NT2/D1 (cell line): ENCODE results near the gene RBFOX1.

Source experiments
- DNase-seq: peaks from one replicate; pipeline ENCODE4 v3.0.0-alpha.2; 2011; ENCODE audit warnings: low read depth, low spot score
- H3K27me3 ChIP-seq: 2 replicates; pipeline ENCODE4 v1.6.0; 2011; ENCODE audit warnings: mild to moderate bottlenecking; ENCODE audit not compliant: insufficient read length, insufficient read depth
- H3K36me3 ChIP-seq: 2 replicates; pipeline ENCODE4 v1.6.1; 2011; ENCODE audit warnings: mild to moderate bottlenecking, low read length, mixed read lengths; ENCODE audit not compliant: insufficient read depth, insufficient read length
- H3K4me1 ChIP-seq: 2 replicates; pipeline ENCODE4 v1.5.1; 2011; ENCODE audit not compliant: insufficient read depth, insufficient read length
- H3K4me3 ChIP-seq: 2 replicates; pipeline ENCODE4 v1.5.1; 2011; ENCODE audit warnings: low read depth; ENCODE audit not compliant: insufficient read length
- H3K9ac ChIP-seq: 2 replicates; pipeline ENCODE4 v1.6.0; 2011; ENCODE audit warnings: low read depth; ENCODE audit not compliant: insufficient read length
- H3K9me3 ChIP-seq: 2 replicates; pipeline ENCODE4 v1.5.1; 2011; ENCODE audit warnings: mild to moderate bottlenecking, low read length; ENCODE audit not compliant: insufficient read depth
- SUZ12 ChIP-seq: IDR thresholded peaks from 2 replicates; pipeline ENCODE4 v1.6.1; 2011; ENCODE audit not compliant: insufficient read length, insufficient read depth; ENCODE audit errors: extremely low read depth
- YY1 ChIP-seq: IDR thresholded peaks from 2 replicates; pipeline ENCODE4 v1.6.1; 2011; ENCODE audit not compliant: insufficient read length, insufficient read depth
- ZNF274 ChIP-seq: IDR thresholded peaks from 2 replicates; pipeline ENCODE4 v1.6.1; 2011; ENCODE audit warnings: mild to moderate bottlenecking, low read depth, low read length

Gene RBFOX1

DNA sequence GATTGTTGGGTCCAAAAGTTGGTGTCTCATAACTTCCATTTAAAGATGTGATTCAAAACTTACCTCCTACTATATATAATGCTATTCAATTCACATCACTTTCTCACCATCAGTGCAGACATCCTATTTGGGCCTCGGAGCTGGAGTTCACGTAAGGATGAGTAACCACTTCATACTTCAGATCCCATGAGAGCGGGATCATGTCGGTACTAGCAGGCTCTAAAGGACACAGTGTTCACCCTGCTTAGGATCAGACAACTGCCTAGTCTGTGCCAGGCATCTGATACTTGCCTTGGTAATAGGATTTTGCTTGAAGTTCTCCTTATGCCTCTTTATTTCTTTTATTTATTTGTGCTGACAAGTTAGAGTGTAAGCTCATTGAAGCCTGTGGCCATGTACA is 39.5 kb downstream of the RBFOX1 start:
- TF ChIP-seq YY1 = no peak
- TF ChIP-seq SUZ12 = no peak
- no peak for TF ChIP-seq ZNF274
- no peaks in the 10 kb centered on the region for H3K9me3 ChIP-seq
- no peaks in the 10 kb centered on the region for H3K27me3 ChIP-seq
- DNase-seq = no peak
- H3K36me3 ChIP-seq = no peaks in the 10 kb centered on the region
- H3K9ac ChIP-seq = no peak overlapping the region
- H3K4me1 ChIP-seq = peaks cover 3% of the 10 kb centered on the region
- no peak overlapping the region for H3K4me3 ChIP-seq

DNA sequence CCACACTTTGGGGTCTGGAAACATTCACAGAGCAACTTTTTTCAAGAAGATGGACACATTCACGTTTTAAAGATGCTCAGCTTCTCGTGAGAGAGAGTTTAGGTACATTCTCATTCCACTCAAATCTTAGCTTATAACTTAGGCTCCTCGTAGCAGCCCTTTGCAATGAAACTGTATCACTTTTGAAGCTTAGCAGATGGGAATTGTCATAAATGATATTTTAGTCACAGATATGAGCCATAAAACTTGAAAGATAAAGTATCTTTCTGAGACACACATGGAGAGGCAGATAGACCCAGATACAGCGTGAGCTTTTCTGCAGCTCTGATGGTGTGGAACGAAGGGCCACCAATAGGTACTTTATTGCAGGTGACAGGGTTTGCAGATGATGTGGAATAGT is 41.1 kb downstream of the RBFOX1 start:
- TF ChIP-seq YY1 = no peak
- no peak for TF ChIP-seq ZNF274
- no peak for TF ChIP-seq SUZ12
- Histone ChIP-seq H3K27me3 (no peaks in the 10 kb centered on the region), H3K36me3 (no peaks in the 10 kb centered on the region), H3K9me3 (no peaks in the 10 kb centered on the region), H3K4me1 (peaks cover 3% of the 10 kb centered on the region), H3K4me3 (no peak overlapping the region), H3K9ac (no peak overlapping the region)
- DNase-seq = no peak

DNA sequence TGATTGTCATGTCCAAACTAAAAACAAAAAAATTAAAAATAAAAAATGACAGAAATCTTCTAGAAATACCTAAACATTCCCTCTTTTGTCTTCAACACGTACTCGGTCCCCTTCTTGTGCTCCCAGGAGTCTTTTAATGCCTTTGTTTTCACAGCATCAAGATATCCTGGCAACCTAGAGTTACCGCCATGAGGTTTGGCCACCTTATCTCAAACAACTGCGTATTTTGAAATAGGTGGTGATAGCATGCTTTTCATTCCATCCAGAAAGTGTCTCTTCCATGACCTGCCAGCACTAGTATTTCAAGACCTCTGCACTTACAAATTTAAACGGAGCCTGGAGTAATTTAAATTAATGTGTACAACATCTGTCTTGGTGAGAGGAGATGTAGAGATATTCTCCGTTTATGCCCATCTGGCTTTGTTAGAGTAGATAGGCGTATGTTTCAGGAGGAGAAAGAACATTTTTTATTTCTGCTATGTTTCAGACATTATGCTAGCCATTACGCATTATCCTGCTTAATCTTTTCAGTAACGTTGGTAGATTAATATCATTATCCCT is 42.0 kb downstream of the RBFOX1 start:
- Histone ChIP-seq H3K4me1 (no peaks in the 10 kb centered on the region), H3K4me3 (no peak overlapping the region), H3K9me3 (no peaks in the 10 kb centered on the region), H3K9ac (no peak overlapping the region), H3K27me3 (no peaks in the 10 kb centered on the region), H3K36me3 (no peaks in the 10 kb centered on the region)
- TF ChIP-seq ZNF274 (no peak), YY1 (no peak), SUZ12 (no peak)
- DNase-seq = no peak

DNA sequence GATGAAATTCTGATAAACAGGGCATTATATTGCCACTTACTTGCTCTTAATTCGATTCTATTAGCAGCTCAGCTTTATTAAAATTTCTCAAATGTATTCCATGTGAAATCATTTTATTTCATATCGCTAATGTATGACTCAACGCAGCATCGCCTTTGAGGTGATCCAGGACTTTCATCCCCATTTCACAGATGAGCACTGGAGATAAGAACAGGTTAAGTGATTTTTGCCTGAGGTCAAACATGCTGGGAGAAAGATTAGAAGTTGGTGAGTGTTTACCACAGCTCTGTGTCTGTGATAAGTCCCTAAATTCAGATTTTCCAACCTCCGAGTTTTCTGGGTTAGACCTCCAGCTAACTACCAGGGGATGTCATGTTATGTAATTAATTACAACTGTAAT is 43.6 kb downstream of the RBFOX1 start:
- no peaks in the 10 kb centered on the region for H3K9me3 ChIP-seq
- H3K9ac ChIP-seq = no peak overlapping the region
- no peaks in the 10 kb centered on the region for H3K27me3 ChIP-seq
- no peaks in the 10 kb centered on the region for H3K4me1 ChIP-seq
- H3K4me3 ChIP-seq = no peak overlapping the region
- H3K36me3 ChIP-seq = no peaks in the 10 kb centered on the region
- DNase-seq = no peak
- TF ChIP-seq SUZ12 (no peak), ZNF274 (no peak), YY1 (no peak)

DNA sequence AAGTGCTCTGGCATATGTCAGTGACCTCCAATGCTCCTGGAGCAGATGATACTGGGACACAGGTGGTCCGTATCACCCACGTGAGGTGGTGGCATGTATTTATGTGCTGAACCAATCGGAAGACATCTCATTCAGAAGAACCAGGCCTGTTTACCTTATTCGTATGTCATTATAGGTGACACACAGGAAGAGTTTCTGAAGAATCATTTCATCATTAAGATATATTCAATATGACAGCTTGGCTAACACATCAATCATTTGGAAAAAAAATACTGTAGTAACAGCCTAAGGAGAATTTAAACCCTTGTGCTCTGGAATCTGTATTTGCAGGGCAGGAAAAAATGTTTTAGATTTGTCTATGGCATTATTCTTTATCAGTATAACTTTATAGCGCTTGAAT is 44.6 kb downstream of the RBFOX1 start:
- no peak for DNase-seq
- Histone ChIP-seq H3K36me3 (no peaks in the 10 kb centered on the region), H3K27me3 (no peaks in the 10 kb centered on the region), H3K9ac (no peak overlapping the region), H3K9me3 (no peaks in the 10 kb centered on the region), H3K4me1 (no peaks in the 10 kb centered on the region), H3K4me3 (no peak overlapping the region)
- no peak for TF ChIP-seq YY1
- no peak for TF ChIP-seq SUZ12
- no peak for TF ChIP-seq ZNF274

DNA sequence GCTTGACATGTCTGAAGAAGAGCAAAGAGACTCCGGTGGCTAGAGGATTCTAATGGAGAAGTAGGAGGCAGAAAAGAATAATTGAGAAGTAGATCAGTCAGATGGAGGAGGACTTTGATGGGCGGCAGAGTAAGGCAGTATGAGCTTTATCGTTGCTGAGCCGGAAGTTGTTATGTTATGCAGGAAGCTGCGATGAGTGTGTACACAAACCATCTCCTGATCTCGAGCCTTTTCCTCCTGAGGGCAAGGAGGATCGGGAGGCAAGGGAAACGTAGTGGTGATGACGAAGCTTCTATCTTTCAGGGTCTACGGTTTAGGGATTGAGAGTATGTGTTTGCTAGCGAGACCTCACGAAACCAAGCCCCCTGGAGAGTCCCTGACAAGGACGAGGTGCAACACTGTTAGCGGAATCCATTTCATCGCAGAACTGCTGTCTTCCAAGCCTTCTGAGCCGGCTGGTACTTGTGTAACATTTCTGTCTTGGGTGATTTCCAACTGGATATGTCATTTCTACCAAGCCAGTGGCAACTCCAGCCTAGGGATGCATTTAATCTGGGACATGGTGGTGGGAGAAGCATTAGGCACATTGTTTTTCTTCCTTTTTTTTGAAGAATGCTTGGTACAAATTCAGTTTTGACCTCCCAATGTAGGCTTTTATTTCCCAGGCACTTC is 45.5 kb downstream of the RBFOX1 start:
- TF ChIP-seq SUZ12 (no peak), ZNF274 (no peak), YY1 (no peak)
- DNase-seq = no peak
- no peaks in the 10 kb centered on the region for H3K27me3 ChIP-seq
- no peaks in the 10 kb centered on the region for H3K9me3 ChIP-seq
- no peak overlapping the region for H3K4me3 ChIP-seq
- no peaks in the 10 kb centered on the region for H3K4me1 ChIP-seq
- H3K9ac ChIP-seq = no peak overlapping the region
- H3K36me3 ChIP-seq = no peaks in the 10 kb centered on the region

DNA sequence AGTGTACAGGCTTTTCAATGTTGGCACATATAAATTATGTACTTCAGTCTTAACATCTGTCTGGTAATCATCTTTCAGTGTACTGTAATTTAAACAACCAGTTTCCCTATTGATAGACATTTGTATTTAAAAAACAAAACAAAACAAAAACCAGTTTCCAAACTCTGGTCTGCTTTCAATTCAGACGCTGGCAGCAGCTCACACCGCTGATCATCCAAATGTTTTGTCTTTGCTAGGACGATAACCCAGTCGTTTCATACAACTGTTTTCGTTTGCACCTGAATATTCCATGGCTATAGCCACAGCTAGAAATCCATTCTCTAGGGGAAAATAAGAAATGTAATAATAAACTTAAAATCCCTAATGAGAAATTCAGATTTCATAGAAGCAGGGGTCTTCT is 47.8 kb downstream of the RBFOX1 start:
- TF ChIP-seq YY1 (no peak), ZNF274 (no peak), SUZ12 (no peak)
- no peak overlapping the region for H3K4me3 ChIP-seq
- DNase-seq = no peak

DNA sequence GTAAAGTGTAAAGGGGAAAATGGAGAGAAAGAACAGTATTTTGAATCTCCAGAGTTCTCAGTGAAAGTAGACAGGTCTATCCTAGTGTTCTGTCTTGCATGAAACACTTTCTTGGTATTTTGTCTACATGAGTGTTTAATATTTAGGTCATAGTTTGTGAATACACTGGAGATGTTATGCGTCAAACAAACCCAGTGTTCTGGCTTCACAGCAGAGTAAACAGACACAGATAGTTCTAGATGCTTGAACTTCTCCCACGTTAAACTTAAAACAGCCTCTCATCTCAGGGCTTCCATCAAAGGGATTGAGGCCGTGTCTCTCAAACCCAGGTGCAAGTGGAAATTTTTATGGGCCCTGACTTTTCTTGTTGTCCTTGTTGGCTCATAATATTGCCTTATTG is 48.3 kb downstream of the RBFOX1 start:
- DNase-seq = no peak
- Histone ChIP-seq H3K36me3 (no peaks in the 10 kb centered on the region), H3K9me3 (no peaks in the 10 kb centered on the region), H3K4me1 (no peaks in the 10 kb centered on the region), H3K9ac (no peak overlapping the region), H3K27me3 (no peaks in the 10 kb centered on the region), H3K4me3 (no peak overlapping the region)
- no peak for TF ChIP-seq SUZ12
- TF ChIP-seq ZNF274 = no peak
- TF ChIP-seq YY1 = no peak

More for the DNA sequence above, 47.8 kb downstream of the RBFOX1 start:
- no peak overlapping the region for H3K9ac ChIP-seq
- no peaks in the 10 kb centered on the region for H3K36me3 ChIP-seq
- H3K27me3 ChIP-seq = no peaks in the 10 kb centered on the region
- H3K4me1 ChIP-seq = no peaks in the 10 kb centered on the region
- H3K9me3 ChIP-seq = no peaks in the 10 kb centered on the region
